ENCODE data around the gene IFITM5. TPM values are rescaled to one million over a fixed set of nuclear protein-coding genes. Genes with fewer than 3 reads are reported as not detected.
"Not testable (repeated sequence)": the region's sequence is repeated elsewhere in the genome, so short reads cannot be mapped to it uniquely, and the experiment has no call there.

Gene IFITM5
- polyA plus RNA-seq, 3 donors = not detected

DNA sequence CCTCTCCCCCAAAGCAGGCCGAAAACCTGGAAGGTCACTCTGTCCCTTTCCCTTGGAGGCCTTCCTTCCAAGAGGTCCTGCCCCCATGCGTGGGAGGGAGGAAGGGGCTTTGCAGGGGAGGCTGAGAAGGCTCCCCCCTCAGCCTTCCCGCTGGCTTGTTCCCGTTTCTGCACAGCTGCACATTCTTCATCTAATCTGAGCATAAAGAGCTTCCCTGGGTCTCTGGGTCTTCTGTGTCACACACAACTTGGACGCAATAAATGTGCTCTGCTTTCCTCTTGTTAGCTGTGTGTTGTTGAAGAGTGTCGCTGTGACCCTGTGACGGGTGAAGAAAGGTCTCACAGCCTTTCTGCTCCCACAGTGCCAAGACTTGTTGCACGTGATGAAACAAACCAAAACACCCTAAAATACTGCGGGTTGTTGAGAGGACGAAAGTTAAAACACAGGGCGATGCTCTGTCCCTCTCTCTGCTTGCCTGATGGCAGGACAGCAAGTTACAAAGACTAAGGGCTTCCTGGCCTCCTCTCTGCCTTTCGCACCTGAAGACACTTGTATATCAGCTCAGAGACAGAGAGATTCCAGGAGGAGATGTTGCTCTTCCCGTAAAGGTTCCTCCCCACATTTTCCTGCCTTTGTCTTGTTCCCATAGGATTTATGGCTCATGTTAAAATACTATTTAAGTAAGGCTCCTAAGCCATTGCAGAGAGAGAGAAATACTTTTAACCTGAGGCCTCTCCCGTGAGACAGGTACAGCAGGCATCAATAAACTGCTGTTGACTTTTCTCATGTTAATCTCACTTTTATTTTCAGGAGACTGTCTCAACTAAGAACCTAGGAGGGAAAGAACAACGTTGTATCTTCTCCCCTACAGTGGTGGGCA is 36.7 kb upstream of the IFITM5 start:
- H3K9ac ChIP-seq (ENCODE audit: insufficient read depth, low read length, poor library complexity, severe bottlenecking) = no peak overlapping the region
- peaks cover 7 to 21% of the 10 kb centered on the region in 2 donors for H3K9me3 ChIP-seq (replicated peaks in 1 of 2; ENCODE audit: control insufficient read depth in 1 of 2, insufficient read depth in 1 of 2, low read length in 2 of 2)
- Mint-ChIP-seq H3K4me1 (peaks cover 24% of the 10 kb centered on the region), H3K4me3 (peak overlapping the region in 1 of 2 donors; percentile 58), H3K9me3 (peaks cover 13 to 22% (median 20%) of the 10 kb centered on the region in 7 donors), H3K27ac (peak overlapping the region in 6 of 7 donors; percentile 13 to 87 (median 52)), H3K27me3 (ENCODE audit: low read depth in 3 of 3) (peaks cover 5 to 10% (median 8%) of the 10 kb centered on the region in 3 donors), H3K36me3 (peaks cover 2 to 3% of the 10 kb centered on the region in 2 donors)
- TF ChIP-seq, protein P1, sequence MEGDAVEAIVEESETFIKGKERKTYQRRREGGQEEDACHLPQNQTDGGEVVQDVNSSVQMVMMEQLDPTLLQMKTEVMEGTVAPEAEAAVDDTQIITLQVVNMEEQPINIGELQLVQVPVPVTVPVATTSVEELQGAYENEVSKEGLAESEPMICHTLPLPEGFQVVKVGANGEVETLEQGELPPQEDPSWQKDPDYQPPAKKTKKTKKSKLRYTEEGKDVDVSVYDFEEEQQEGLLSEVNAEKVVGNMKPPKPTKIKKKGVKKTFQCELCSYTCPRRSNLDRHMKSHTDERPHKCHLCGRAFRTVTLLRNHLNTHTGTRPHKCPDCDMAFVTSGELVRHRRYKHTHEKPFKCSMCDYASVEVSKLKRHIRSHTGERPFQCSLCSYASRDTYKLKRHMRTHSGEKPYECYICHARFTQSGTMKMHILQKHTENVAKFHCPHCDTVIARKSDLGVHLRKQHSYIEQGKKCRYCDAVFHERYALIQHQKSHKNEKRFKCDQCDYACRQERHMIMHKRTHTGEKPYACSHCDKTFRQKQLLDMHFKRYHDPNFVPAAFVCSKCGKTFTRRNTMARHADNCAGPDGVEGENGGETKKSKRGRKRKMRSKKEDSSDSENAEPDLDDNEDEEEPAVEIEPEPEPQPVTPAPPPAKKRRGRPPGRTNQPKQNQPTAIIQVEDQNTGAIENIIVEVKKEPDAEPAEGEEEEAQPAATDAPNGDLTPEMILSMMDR (IDR thresholded peaks at IDR 0.05) = no peak
- 100% methylated on average over 1 of the region's 15 CpGs for WGBS (ENCODE audit: insufficient coverage)
- peak overlapping the region; percentile 76 for H2AFZ ChIP-seq (ENCODE audit: insufficient read depth, low read depth, low read length, poor library complexity, severe bottlenecking)
- peak in 1 of 3 donors; percentile 12 for DNase-seq
- H3K4me3 ChIP-seq (replicated peaks in 1 of 3; ENCODE audit: low read depth in 2 of 3, low read length in 3 of 3) = no peak overlapping the region
- H3K27me3 ChIP-seq (ENCODE audit: control insufficient read depth in 2 of 2, insufficient read depth in 2 of 2, low read length in 2 of 2) = no peaks in the 10 kb centered on the region
- H3K4me1 ChIP-seq (ENCODE audit: control insufficient read depth in 1 of 2, insufficient read depth in 2 of 2, low read length in 2 of 2) = peaks cover 16 to 17% of the 10 kb centered on the region in 2 donors
- H4K20me1 ChIP-seq (ENCODE audit: insufficient read depth, low read length) = no peaks in the 10 kb centered on the region
- H3K4me2 ChIP-seq (replicated peaks; ENCODE audit: extremely low read depth, low read length, poor library complexity, severe bottlenecking) = peak overlapping the region; percentile 17
- intact Hi-C loops (cut with micrococcal nuclease) = no loop called here
- H3K79me2 ChIP-seq (ENCODE audit: insufficient read depth, low read length) = no peaks in the 10 kb centered on the region
- no peaks in the 10 kb centered on the region for H3K36me3 ChIP-seq (replicated peaks in 1 of 2; ENCODE audit: control insufficient read depth in 1 of 2, insufficient read depth in 2 of 2, low read length in 2 of 2)
- no peak overlapping the region for H3K27ac ChIP-seq (ENCODE audit: low read depth in 1 of 2, low read length in 2 of 2)

DNA sequence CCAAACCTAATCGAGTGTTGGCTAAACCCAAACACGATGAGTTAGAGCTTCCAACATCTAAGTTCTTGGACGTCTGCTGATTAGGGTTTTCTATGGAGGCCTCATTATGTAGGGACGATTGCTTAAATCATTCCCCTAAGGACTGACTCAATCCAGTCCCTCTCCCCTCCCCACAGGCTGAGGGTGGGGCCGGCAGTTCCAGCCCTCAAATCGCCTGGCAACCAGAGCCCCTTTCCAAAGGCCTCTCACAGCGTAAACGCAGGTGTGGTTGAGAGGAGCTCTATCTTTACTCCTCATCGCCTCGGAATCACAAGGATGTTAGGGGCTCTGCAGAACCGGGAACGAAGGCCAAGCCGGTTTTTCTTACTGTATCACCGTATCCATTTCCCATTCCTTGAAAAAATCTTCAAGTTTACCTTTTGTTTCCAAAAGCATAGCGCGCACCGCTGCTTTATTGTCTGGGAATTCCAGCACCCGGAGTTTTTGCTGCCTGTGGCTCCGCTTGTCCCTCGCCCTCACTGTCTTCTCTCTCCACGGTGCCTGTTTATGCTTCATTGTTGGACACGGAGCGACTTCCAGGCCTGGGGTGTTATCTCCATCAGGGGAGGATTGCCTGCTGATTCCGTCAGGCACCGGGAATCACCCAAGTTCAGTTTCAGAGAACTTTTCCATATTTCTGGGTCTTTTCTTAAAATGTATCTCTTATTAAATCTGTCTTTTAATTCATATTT is 35.1 kb upstream of the IFITM5 start:
- Histone ChIP-seq H3K4me2 (replicated peaks; ENCODE audit: extremely low read depth, low read length, poor library complexity, severe bottlenecking) (no peak overlapping the region), H3K4me3 (replicated peaks in 1 of 3; ENCODE audit: low read depth in 2 of 3, low read length in 3 of 3) (no peak overlapping the region), H3K27me3 (ENCODE audit: control insufficient read depth in 2 of 2, insufficient read depth in 2 of 2, low read length in 2 of 2) (no peaks in the 10 kb centered on the region), H3K36me3 (replicated peaks in 1 of 2; ENCODE audit: control insufficient read depth in 1 of 2, insufficient read depth in 2 of 2, low read length in 2 of 2) (no peaks in the 10 kb centered on the region), H3K9me3 (replicated peaks in 1 of 2; ENCODE audit: control insufficient read depth in 1 of 2, insufficient read depth in 1 of 2, low read length in 2 of 2) (peaks cover 7 to 23% of the 10 kb centered on the region in 2 donors), H3K9ac (ENCODE audit: insufficient read depth, low read length, poor library complexity, severe bottlenecking) (no peak overlapping the region), H3K4me1 (ENCODE audit: control insufficient read depth in 1 of 2, insufficient read depth in 2 of 2, low read length in 2 of 2) (peaks cover 16 to 20% of the 10 kb centered on the region in 2 donors), H2AFZ (ENCODE audit: insufficient read depth, low read depth, low read length, poor library complexity, severe bottlenecking) (no peak overlapping the region), H4K20me1 (ENCODE audit: insufficient read depth, low read length) (no peaks in the 10 kb centered on the region), H3K79me2 (ENCODE audit: insufficient read depth, low read length) (no peaks in the 10 kb centered on the region), H3K27ac (ENCODE audit: low read depth in 1 of 2, low read length in 2 of 2) (no peak overlapping the region)
- TF ChIP-seq, protein P1 (IDR thresholded peaks at IDR 0.05) = no peak
- peaks cover 15 to 24% (median 20%) of the 10 kb centered on the region in 7 donors for H3K9me3 Mint-ChIP-seq
- peaks cover 5 to 9% (median 8%) of the 10 kb centered on the region in 3 donors for H3K27me3 Mint-ChIP-seq (ENCODE audit: low read depth in 3 of 3)
- 87% methylated on average over 12 of the region's 25 CpGs for WGBS (ENCODE audit: insufficient coverage)
- no peak for DNase-seq
- H3K27ac Mint-ChIP-seq = peak overlapping the region in 1 of 7 donors; percentile 30
- H3K36me3 Mint-ChIP-seq = peaks cover 2 to 3% of the 10 kb centered on the region in 2 donors
- intact Hi-C loops (cut with micrococcal nuclease) = no loop called here
- peaks cover 26% of the 10 kb centered on the region for H3K4me1 Mint-ChIP-seq
- no peak overlapping the region for H3K4me3 Mint-ChIP-seq

DNA sequence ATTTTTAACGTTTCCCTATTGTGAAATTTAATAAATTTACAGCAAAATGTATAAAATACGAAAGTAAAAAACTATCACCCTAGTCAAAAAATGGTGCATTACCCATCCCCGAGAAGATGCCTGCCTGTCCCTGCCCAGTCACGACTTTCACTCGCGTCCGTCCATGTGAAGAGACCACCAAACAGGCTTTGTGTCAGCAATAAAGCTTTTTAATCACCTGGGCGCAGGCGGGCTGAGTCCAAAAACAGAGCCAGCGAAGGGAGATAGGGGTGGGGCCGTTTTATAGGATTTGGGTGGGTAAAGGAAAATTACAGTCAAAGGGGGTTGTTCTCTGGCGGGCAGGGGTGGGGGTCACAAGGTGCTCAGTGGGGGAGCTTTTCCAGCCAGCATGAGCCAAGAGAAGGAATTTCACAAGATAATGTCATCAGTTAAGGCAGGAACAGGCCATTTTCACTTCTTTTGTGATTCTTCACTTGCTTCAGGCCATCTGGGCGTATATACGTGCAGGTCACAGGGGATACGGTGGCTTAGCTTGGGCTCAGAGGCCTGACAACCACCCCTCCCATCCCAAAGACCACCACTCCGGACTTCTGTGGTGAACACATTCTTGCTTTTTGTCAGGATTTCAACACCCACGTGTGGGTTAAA is 34.4 kb upstream of the IFITM5 start:
- H3K27me3 Mint-ChIP-seq (ENCODE audit: low read depth in 3 of 3); H2AFZ ChIP-seq (ENCODE audit: insufficient read depth, low read depth, low read length, poor library complexity, severe bottlenecking); H4K20me1 ChIP-seq (ENCODE audit: insufficient read depth, low read length); H3K27ac ChIP-seq (ENCODE audit: low read depth in 1 of 2, low read length in 2 of 2); H3K27ac Mint-ChIP-seq; DNase-seq; H3K4me3 ChIP-seq (replicated peaks in 1 of 3; ENCODE audit: low read depth in 2 of 3, low read length in 3 of 3); H3K9ac ChIP-seq (ENCODE audit: insufficient read depth, low read length, poor library complexity, severe bottlenecking); H3K36me3 Mint-ChIP-seq; H3K36me3 ChIP-seq (replicated peaks in 1 of 2; ENCODE audit: control insufficient read depth in 1 of 2, insufficient read depth in 2 of 2, low read length in 2 of 2); H3K79me2 ChIP-seq (ENCODE audit: insufficient read depth, low read length); H3K4me2 ChIP-seq (replicated peaks; ENCODE audit: extremely low read depth, low read length, poor library complexity, severe bottlenecking); H3K4me3 Mint-ChIP-seq; H3K27me3 ChIP-seq (ENCODE audit: control insufficient read depth in 2 of 2, insufficient read depth in 2 of 2, low read length in 2 of 2); intact Hi-C loops (cut with micrococcal nuclease): not testable (repeated sequence)
- WGBS (ENCODE audit: insufficient coverage) = 89% methylated on average over 9 of the region's 17 CpGs
- H3K9me3 ChIP-seq (replicated peaks in 1 of 2; ENCODE audit: control insufficient read depth in 1 of 2, insufficient read depth in 1 of 2, low read length in 2 of 2) = peaks cover 7 to 23% of the 10 kb centered on the region in 2 donors
- peaks cover 19 to 26% of the 10 kb centered on the region in 2 donors for H3K4me1 ChIP-seq (ENCODE audit: control insufficient read depth in 1 of 2, insufficient read depth in 2 of 2, low read length in 2 of 2)
- Mint-ChIP-seq H3K9me3 (peaks cover 15 to 24% (median 21%) of the 10 kb centered on the region in 7 donors), H3K4me1 (peaks cover 33% of the 10 kb centered on the region)
